Activated CD4-positive, CD25-positive, alpha-beta regulatory T cell (primary cell): Measurements from ENCODE around the gene MTMR11.
"Not testable (repeated sequence)": the region's sequence is repeated elsewhere in the genome, so short reads cannot be mapped to it uniquely, and the experiment has no call there.

Source experiments
- DNase-seq, 4 experiments: peaks; one replicate each; lab custom pipeline; 2025; lab: John Stamatoyannopoulos, UW

The MTMR11 gene

GRCh38 chr1:149899460-149900284 is 37.0 kb downstream of the MTMR11 start, which contains the start of gene BOLA1:
Gene BOLA1, plus strand, starts transcription at chr1:149899568. Its CDS starts 492 bp downstream, at chr1:149900060.
- peak; percentile 45 to 65 (median 61) for DNase-seq

DNA sequence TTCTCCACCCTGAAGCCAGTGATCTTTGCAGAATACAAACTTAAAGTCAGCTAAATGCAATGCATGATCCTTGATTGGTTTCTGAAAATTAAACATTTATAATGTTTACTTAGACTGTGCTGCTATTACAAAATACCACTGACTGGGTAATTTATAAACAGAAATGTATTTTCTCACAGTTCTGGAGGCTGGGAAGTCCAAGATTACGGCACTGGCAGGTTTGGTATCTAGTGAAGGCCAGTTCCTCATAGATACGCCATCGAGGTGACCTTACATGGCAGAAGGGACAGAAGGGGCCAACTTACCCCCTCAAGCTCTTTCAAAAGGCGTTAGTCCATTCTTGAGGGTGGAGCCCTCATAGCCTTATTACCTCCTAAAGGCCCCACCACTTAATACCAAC is 40.1 kb downstream of the MTMR11 start:
- DNase-seq = no peak

- DNase-seq = no peak
Observed at GRCh38 chr1:149888999-149889289, 47.7 kb downstream of the MTMR11 start.

DNA sequence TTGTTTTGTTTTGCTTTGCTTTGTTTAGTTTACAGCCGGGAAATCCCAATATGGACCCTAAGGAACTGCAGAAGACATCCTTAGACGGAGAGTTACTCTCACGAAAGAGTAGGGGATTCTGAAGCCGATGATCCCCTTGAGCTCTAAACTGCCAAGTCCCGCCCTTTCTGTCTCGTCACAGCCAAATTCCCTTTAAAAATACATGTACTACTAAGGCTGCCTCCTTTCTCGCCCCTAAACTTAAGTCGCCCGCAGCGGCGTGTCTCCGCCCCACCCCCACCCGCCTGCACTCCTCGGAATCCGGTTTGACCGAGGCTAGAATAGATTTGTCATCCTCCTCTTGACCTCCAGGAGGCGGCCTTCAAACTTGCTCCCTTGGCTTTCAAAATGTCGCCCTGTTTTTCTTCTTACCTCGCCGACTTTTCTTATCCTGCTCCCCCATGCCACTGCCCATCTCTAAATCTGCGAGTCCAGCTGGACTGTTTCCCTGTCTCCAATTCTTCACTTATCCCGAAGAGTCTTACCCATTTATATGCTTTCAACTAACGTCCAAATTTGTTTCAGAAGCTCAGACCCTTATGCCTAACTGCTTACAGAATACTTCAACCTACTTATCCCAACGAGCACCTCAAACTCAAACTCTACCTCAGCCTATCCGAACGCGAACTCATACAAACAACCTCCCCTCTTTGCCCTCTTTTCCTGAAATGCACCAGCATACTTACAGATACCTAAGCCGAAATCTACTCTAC is 48.3 kb downstream of the MTMR11 start:
- peak; percentile 47 to 51 (median 50) for DNase-seq

DNA sequence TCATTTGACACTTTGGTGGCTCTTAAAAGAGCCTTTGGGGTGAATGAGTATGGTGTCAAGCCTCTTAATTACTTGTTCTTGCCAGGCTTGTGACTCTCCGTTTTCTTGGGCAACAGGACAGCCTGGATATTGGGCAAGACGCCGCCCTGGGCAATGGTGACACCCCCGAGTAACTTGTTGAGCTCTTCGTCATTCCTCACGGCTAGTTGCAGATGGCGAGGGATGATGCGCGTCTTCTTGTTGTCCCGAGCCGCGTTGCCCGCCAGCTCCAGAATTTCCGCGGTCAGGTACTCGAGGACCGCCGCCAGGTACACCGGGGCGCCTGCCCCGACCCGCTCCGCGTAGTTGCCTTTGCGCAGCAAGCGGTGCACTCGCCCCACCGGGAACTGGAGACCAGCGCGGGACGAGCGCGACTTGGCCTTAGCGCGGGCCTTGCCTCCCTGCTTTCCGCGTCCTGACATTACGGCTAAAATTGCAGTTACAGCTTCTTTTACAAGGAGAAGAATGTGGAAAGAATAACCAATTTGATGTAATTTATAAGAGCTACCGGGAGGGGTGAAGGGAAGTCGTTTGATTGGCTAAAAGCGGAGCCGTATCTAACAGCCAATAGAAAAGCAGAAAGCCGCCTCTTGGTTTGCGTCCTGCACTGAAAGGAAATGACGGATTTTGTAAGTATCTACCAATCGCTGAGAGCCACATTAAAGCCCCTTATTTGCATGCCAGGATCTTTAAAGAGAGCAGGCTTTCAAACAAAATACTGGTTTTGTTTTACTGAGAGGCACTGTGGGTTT is 49.0 kb downstream of the MTMR11 start:
- peak; percentile 27 to 59 (median 48) for DNase-seq

DNA sequence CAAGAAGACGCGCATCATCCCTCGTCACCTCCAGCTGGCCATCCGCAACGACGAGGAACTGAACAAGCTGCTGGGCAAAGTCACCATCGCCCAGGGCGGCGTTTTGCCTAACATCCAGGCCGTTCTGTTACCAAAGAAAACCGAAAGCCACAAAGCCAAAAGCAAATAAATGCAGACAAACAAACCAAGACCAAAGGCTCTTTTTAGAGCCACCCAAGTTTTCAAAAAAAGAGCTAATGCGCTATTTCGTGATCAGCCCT is 49.6 kb downstream of the MTMR11 start:
- not testable (repeated sequence) for DNase-seq

DNA sequence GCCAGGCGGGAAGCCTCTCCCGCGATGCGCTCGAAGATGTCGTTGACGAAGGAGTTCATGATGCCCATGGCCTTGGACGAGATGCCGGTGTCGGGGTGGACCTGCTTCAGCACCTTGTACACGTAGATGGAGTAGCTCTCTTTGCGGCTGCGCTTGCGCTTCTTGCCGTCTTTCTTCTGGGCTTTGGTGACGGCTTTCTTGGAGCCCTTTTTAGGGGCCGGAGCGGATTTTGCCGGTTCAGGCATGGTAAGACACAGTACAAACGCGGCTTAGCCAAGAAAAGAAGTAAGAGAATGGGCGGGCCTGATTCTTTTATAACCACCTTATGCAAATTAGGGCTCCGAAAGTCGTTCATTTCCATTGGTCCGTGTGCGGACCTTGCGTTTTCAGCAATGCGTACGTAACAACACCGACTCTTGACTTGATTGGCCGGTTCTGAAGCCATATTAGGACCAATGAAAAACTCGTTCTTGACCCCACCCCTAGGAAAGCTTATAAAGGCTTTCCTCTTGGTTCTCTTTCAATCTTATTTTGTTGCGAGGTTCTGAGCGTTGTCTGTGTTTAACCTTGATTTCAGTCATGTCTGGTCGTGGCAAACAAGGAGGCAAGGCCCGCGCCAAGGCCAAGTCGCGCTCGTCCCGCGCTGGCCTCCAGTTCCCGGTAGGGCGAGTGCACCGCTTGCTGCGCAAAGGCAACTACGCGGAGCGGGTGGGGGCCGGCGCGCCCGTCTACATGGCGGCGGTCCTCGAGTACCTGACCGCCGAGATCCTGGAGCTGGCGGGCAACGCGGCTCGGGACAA is 50.1 kb downstream of the MTMR11 start:
- DNase-seq = peak; percentile 63 to 78 (median 65)

DNA sequence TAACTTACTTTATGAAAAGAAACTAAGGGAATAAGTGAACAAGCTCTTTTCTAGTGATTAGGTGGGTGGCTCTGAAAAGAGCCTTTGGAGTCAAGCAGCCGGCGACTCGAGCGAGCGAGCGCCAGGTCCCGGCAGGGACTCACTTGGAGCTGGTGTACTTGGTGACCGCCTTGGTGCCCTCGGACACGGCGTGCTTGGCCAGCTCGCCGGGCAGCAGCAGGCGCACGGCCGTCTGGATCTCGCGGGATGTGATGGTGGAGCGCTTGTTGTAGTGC is 50.6 kb downstream of the MTMR11 start:
- not testable (repeated sequence) for DNase-seq

DNA sequence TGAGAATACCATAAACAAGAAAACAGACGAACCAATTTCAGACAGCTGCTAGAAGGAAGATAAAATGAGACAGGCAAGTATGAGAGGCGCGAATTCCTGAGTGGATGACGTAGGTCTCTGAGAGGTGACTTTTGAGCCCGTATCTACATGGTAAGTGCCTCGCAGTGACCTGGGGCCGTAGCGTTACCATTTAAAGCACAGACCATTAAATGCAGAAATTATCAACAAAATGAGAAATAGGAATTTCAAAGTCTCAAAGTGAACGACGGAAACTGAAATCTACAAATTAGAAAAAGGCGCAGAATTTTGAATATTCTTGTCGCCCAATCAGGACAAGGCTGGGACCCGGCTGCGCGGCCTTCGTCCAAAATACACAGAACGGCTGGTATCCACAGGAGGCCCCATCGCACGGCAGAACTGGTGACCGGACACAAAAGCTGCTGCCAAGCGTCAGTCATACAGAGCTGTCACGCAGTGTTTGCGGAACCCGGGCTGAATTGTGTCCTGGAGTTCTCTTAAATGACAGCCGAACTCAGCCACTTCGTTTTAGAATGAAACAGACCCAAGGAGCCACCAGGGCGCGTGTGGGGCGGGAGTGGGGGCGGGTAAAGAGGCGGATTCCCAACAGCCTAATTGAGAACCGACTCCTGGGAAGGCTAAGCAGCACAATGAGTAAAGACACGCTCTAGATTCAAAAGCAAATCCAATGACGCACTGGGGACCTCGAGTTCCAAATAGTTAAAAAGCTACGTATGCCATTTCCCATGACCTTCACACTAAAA is 51.1 kb downstream of the MTMR11 start:
- DNase-seq = peak in 3 of 4 experiments; percentile 22 to 32 (median 32)

DNA sequence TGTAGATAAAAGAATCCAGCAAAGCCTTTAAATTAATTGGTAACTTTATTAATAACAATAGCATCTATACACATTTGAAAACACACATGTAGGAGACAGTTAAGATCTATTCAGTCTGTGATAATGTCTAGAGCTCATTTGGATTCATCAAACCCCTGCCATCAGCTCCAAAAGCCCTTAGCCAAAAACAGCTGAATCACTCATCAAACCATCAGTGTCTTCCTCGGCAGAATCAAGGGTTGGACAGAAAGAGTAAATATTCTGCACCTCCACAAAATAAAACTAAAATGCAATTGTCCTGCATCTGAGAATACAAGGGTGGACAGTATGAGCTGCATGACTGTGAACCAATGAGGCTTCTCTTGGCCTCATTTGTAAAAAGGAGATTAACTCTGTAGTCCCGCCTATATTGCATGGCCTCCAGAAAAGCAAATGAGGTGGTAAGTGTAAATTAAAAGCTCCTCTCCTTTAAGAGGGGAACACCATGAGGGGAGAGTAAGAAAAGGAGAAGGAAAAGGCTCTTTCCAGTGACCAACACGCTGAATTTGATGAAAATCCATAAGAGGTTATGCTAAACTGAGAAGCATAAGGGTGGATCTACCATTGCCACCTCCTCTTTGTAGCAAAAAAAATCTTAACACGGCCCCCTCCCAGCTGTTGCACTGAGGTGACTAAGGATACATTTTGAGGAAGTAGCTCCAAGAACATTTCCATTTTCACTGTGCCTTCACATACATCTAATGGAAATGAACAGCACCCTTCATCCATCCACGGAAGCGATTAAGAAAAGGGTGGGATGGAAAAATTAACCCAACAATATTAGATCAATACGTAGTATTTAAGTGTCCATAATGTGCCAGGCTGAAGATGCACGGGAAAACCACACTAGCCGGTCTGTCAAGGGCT is 52.0 kb downstream of the MTMR11 start:
- no peak for DNase-seq

- DNase-seq = no peak
Observed at GRCh38 chr1:149883598-149884247, 53.0 kb downstream of the MTMR11 start.

GRCh38 chr1:149881876-149882275 is 54.8 kb downstream of the MTMR11 start:
- no peak for DNase-seq

DNA sequence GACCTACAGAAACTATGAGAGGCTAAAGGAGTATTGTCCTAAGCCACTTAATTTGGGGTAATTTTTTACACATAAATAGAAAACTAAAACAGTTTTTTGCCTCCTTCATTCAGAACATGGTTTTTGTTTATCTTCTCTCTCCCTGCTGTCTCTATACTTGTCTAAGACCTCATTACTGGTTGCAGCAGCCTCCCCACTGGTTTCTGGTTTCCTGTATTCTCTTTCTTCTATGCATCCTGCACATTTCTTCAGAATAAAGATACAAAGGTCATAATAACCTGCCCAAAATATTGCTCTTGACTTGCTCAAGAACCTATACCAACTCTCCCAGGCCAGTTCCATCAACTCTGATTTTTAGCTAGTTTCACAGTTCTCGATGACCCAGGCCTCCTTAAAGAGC is 57.1 kb downstream of the MTMR11 start:
- DNase-seq = no peak
